Measurements from ENCODE around the gene RPH3AL. TPM values are rescaled to one million over a fixed set of nuclear protein-coding genes. Genes with fewer than 3 reads are reported as not detected.

Gene RPH3AL
- polyA plus RNA-seq, 1 donor from 2014 or later: 0.87 TPM

GRCh38 chr17:192666-193425 lies 159.8 kb downstream of the RPH3AL start:
- TF ChIP-seq EZH2 (IDR thresholded peaks at IDR 0.05; ENCODE audit: borderline replicate concordance, insufficient read depth, low read length, poor library complexity, severe bottlenecking) (no peak), POLR2AphosphoS5 (IDR thresholded peaks at IDR 0.05) (no peak), SMC3 (conservative IDR thresholded peaks at IDR 0.05; ENCODE audit: poor library complexity) (no peak), RAD21 (conservative IDR thresholded peaks at IDR 0.05) (no peak), MXI1 (conservative IDR thresholded peaks at IDR 0.05; ENCODE audit: poor library complexity, severe bottlenecking) (no peak), TAF1 (IDR thresholded peaks at IDR 0.05; ENCODE audit: low read depth) (no peak), EP300 (conservative IDR thresholded peaks at IDR 0.05; ENCODE audit: poor library complexity, severe bottlenecking) (no peak)
- TF ChIP-seq, protein P1, sequence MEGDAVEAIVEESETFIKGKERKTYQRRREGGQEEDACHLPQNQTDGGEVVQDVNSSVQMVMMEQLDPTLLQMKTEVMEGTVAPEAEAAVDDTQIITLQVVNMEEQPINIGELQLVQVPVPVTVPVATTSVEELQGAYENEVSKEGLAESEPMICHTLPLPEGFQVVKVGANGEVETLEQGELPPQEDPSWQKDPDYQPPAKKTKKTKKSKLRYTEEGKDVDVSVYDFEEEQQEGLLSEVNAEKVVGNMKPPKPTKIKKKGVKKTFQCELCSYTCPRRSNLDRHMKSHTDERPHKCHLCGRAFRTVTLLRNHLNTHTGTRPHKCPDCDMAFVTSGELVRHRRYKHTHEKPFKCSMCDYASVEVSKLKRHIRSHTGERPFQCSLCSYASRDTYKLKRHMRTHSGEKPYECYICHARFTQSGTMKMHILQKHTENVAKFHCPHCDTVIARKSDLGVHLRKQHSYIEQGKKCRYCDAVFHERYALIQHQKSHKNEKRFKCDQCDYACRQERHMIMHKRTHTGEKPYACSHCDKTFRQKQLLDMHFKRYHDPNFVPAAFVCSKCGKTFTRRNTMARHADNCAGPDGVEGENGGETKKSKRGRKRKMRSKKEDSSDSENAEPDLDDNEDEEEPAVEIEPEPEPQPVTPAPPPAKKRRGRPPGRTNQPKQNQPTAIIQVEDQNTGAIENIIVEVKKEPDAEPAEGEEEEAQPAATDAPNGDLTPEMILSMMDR (IDR thresholded peaks at IDR 0.05; ENCODE audit: poor library complexity, severe bottlenecking): no peak
- TF ChIP-seq, protein P2, sequence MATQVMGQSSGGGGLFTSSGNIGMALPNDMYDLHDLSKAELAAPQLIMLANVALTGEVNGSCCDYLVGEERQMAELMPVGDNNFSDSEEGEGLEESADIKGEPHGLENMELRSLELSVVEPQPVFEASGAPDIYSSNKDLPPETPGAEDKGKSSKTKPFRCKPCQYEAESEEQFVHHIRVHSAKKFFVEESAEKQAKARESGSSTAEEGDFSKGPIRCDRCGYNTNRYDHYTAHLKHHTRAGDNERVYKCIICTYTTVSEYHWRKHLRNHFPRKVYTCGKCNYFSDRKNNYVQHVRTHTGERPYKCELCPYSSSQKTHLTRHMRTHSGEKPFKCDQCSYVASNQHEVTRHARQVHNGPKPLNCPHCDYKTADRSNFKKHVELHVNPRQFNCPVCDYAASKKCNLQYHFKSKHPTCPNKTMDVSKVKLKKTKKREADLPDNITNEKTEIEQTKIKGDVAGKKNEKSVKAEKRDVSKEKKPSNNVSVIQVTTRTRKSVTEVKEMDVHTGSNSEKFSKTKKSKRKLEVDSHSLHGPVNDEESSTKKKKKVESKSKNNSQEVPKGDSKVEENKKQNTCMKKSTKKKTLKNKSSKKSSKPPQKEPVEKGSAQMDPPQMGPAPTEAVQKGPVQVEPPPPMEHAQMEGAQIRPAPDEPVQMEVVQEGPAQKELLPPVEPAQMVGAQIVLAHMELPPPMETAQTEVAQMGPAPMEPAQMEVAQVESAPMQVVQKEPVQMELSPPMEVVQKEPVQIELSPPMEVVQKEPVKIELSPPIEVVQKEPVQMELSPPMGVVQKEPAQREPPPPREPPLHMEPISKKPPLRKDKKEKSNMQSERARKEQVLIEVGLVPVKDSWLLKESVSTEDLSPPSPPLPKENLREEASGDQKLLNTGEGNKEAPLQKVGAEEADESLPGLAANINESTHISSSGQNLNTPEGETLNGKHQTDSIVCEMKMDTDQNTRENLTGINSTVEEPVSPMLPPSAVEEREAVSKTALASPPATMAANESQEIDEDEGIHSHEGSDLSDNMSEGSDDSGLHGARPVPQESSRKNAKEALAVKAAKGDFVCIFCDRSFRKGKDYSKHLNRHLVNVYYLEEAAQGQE (IDR thresholded peaks at IDR 0.05; ENCODE audit: borderline replicate concordance): no peak
- Histone ChIP-seq H3F3A (ENCODE audit: insufficient read depth, low read length, poor library complexity, severe bottlenecking) (no peaks in the 10 kb centered on the region), H3K9me2 (ENCODE audit: insufficient read depth, low read length) (no peaks in the 10 kb centered on the region), H4K20me1 (ENCODE audit: insufficient read depth) (no peaks in the 10 kb centered on the region), H3K36me3 (ENCODE audit: insufficient read depth, low read length) (no peaks in the 10 kb centered on the region), H3K79me2 (replicated peaks; ENCODE audit: insufficient read depth, low read length) (no peaks in the 10 kb centered on the region), H3K9ac (ENCODE audit: low read length) (no peak overlapping the region), H3K4me2 (ENCODE audit: low read length) (no peak overlapping the region), H3K9me3 (ENCODE audit: low read length) (no peaks in the 10 kb centered on the region), H2AFZ (ENCODE audit: low read depth, low read length) (no peak overlapping the region), H3K4me3 (ENCODE audit: low read length) (no peak overlapping the region), H3K27ac (ENCODE audit: low read length) (no peak overlapping the region), H3K27me3 (ENCODE audit: insufficient read depth, low read depth, low read length) (no peaks in the 10 kb centered on the region)

DNA sequence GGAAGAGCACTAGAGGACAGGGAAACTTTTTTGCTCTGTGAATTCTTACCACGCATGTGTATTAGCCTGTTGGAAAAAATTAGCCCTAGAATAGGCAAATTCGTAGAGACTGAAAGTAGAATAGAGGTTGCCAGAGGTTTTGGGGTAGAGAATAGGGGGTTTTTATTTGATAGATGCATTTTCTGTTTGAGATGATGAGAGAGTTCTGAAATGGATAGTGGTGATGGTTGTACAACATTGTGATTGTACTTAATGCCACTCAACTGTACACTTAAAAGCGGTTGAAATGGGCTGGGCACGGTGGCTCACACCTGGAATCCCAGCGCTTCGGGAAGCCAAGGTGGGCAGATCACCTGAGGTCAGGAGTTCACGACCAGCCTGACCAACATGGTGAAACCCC lies 163.2 kb downstream of the RPH3AL start:
- Histone ChIP-seq H3K27ac (ENCODE audit: low read length) (no peak overlapping the region), H3K9me3 (ENCODE audit: low read length) (no peaks in the 10 kb centered on the region), H3F3A (ENCODE audit: insufficient read depth, low read length, poor library complexity, severe bottlenecking) (no peaks in the 10 kb centered on the region), H3K79me2 (replicated peaks; ENCODE audit: insufficient read depth, low read length) (no peaks in the 10 kb centered on the region), H3K4me2 (ENCODE audit: low read length) (no peak overlapping the region), H4K20me1 (ENCODE audit: insufficient read depth) (no peaks in the 10 kb centered on the region), H3K9me2 (ENCODE audit: insufficient read depth, low read length) (no peaks in the 10 kb centered on the region), H3K4me3 (ENCODE audit: low read length) (no peak overlapping the region), H3K27me3 (ENCODE audit: insufficient read depth, low read depth, low read length) (peaks cover 3% of the 10 kb centered on the region), H3K9ac (ENCODE audit: low read length) (no peak overlapping the region), H3K36me3 (ENCODE audit: insufficient read depth, low read length) (no peaks in the 10 kb centered on the region), H2AFZ (ENCODE audit: low read depth, low read length) (no peak overlapping the region)
- no peak for TF ChIP-seq MXI1 (conservative IDR thresholded peaks at IDR 0.05; ENCODE audit: poor library complexity, severe bottlenecking)
- TF ChIP-seq, protein P1 (IDR thresholded peaks at IDR 0.05; ENCODE audit: poor library complexity, severe bottlenecking): no peak
- no peak for TF ChIP-seq EP300 (conservative IDR thresholded peaks at IDR 0.05; ENCODE audit: poor library complexity, severe bottlenecking)
- no peak for TF ChIP-seq TAF1 (IDR thresholded peaks at IDR 0.05; ENCODE audit: low read depth)
- TF ChIP-seq RAD21 (conservative IDR thresholded peaks at IDR 0.05): no peak
- TF ChIP-seq, protein P2 (IDR thresholded peaks at IDR 0.05; ENCODE audit: borderline replicate concordance): no peak
- TF ChIP-seq POLR2AphosphoS5 (IDR thresholded peaks at IDR 0.05): no peak
- TF ChIP-seq EZH2 (IDR thresholded peaks at IDR 0.05; ENCODE audit: borderline replicate concordance, insufficient read depth, low read length, poor library complexity, severe bottlenecking): no peak

Measured in neural cell (in vitro differentiated cells).